ENCODE data around the gene EDEM2.
"Not testable (repeated sequence)": the region's sequence is repeated elsewhere in the genome, so short reads cannot be mapped to it uniquely, and the experiment has no call there.

GRCh38 chr20:35189223-35189622 lies 42.1 kb upstream of the EDEM2 start:
- TF ChIP-seq CTCF, POLR2A, POLR2AphosphoS5, EP300 (IDR thresholded peaks at IDR 0.05): not testable (repeated sequence)
